Adipocyte (in vitro differentiated cells): Measurements from ENCODE around the gene S100A7A.

Experiments used
- DNase-seq: peaks from one replicate; pipeline ENCODE4 v3.0.0-alpha.2; 2015; ENCODE audit warnings: low read depth
- H3K27me3 ChIP-seq: replicated peaks from 2 replicates; pipeline ENCODE4 v1.7.0; 2013; ENCODE audit warnings: mild to moderate bottlenecking, low read length, moderate library complexity; ENCODE audit not compliant: control insufficient read depth, insufficient read depth
- H3K36me3 ChIP-seq: 2 replicates; pipeline ENCODE4 v1.7.0; 2013; ENCODE audit warnings: low read length, mild to moderate bottlenecking, moderate library complexity; ENCODE audit not compliant: control insufficient read depth, insufficient read depth, severe bottlenecking
- H3K4me1 ChIP-seq: 2 replicates; pipeline ENCODE4 v1.7.0; 2013; ENCODE audit warnings: mild to moderate bottlenecking, low read length, moderate library complexity; ENCODE audit not compliant: control insufficient read depth, insufficient read depth
- H3K4me3 ChIP-seq: 2 replicates; pipeline ENCODE4 v1.7.0; 2013; ENCODE audit warnings: mild to moderate bottlenecking, low read length, moderate library complexity
- H3K9ac ChIP-seq: 2 replicates; pipeline ENCODE4 v1.7.0; 2013; ENCODE audit warnings: mild to moderate bottlenecking, low read length, moderate library complexity
- H3K9me3 ChIP-seq: 2 replicates; pipeline ENCODE4 v1.7.0; 2013; ENCODE audit warnings: mild to moderate bottlenecking, low read length, moderate library complexity; ENCODE audit not compliant: control insufficient read depth

Gene S100A7A

DNA sequence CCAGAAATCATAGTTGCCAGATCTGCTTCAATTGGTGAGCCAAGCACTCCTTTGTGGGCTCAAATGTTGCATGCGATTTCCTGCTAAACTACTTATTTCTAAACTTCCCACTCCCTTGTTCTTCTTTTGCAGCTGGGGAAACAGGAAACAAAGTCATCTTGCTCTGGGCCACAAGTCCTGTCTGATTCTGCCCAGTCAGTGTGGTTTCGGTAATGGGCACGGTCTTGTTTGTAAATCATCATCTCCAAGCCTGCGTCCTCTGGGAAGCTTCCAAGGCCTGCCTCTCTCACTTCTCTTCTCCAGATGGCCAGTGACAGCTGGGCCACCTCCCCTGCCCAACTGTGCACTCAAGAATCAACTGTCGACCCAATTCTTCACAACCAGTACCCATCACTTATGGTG, 29.8 kb upstream of the S100A7A start:
- H3K4me1 ChIP-seq = peaks cover 4% of the 10 kb centered on the region
- no peak overlapping the region for H3K4me3 ChIP-seq
- peaks cover 45% of the 10 kb centered on the region for H3K27me3 ChIP-seq
- H3K9ac ChIP-seq = no peak overlapping the region
- no peaks in the 10 kb centered on the region for H3K36me3 ChIP-seq
- no peak for DNase-seq
- H3K9me3 ChIP-seq = peaks cover 19% of the 10 kb centered on the region

DNA sequence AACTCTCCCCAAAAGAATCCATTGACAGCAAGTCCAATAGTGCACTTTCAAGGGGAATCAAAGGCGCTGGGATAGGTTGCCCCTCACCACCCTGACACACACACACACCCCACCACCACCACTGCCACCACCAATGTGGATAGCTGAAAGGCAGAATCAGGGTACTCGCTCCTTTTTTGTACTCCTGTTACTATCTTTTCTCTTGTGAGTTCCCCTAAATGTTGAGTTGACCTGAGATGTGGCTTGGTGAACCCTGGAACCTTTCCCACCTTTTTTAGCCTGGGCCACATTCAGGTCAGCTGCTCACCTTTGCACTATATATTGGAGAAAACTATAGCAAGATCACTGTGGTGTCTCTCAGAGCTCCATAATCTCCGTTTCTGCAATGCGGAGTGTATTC, 29.3 kb upstream of the S100A7A start:
- peaks cover 4% of the 10 kb centered on the region for H3K4me1 ChIP-seq
- H3K27me3 ChIP-seq = peaks cover 50% of the 10 kb centered on the region
- H3K36me3 ChIP-seq = no peaks in the 10 kb centered on the region
- no peak overlapping the region for H3K4me3 ChIP-seq
- peaks cover 14% of the 10 kb centered on the region for H3K9me3 ChIP-seq
- no peak overlapping the region for H3K9ac ChIP-seq
- DNase-seq = no peak

DNA sequence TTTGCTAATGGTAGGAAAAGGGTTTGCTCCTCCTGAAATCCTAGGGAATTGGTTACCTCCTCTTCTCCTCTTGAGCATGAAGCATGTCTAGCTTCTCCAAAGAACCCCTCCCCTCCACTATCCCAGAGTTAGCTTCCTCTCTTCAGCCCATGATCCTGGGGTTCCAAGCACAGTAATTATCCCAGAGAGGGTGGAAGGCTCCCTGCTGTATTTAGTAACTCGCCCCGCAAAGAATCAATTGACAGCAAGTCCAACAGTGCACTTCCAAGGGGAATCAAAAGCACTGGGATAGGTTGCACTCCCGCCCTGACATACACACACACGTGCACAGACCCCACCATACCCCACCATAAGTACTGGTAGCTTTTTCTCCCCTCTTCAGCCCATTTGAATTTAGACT, 28.5 kb upstream of the S100A7A start:
- Histone ChIP-seq H3K9me3 (peaks cover 6% of the 10 kb centered on the region), H3K9ac (no peak overlapping the region), H3K36me3 (no peaks in the 10 kb centered on the region), H3K4me3 (no peak overlapping the region), H3K4me1 (peaks cover 4% of the 10 kb centered on the region), H3K27me3 (peaks cover 55% of the 10 kb centered on the region)
- no peak for DNase-seq

DNA sequence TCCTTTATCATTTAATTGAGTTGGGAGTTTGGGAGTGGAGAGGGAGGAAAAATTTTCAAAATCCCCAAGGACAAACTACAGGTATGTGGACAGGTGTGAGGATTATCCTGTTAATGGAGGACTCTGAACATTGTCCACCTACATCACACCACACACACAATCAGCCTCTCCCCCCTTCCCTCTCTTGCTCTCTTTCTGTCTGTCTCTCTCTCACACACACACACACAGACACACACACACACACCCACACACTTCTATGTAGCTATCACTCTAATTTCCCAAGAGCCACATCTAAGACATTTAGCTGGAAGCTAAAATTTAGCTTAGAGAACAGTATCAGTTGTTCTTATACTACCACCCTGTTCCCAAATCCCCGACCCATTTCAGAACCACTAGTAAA, 26.9 kb upstream of the S100A7A start:
- Histone ChIP-seq H3K27me3 (peaks cover 53% of the 10 kb centered on the region), H3K9ac (no peak overlapping the region)
- DNase-seq = no peak

DNA sequence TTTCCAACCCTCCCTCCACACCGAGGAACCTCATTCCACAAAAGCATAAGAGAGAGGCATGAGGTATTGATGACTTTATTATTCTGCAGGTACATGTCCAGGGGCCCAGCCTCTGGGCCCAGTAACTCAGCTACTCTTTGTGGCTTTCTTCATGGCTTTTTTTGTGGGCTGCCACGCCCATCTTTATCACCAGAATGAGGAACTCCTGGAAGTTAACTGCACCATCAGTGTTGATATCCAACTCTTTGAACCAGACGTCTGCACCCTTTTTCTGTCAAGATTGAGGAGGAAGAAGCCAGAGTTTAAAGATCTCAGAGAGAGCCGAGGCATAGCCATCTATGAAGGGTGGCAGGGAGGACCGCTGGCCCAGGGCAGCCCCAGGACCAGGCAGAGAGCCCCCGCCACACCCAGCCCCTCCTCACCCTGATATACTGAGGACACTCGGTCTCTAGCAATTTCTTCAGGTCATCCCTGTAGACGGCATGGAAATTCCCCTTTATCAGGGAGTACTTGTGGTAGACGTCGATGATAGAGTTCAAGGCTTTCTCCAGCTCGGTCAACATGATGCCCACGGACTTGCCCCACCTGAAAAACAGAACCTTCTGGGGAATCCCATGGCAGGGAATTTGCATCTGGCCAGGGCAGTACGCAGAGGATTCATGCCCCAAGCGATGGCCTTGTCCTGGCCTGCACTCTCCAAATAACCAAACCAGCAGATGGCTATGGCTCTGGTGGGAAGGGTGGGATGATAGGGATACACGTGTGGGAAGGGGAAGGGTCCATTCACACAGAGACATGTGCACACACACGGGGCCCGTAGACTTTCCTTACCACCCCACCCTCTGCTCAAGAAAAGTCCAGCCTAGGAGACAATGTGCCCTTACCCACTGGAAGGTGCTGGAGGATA, 26.1 kb upstream of the S100A7A start:
- Histone ChIP-seq H3K4me3 (no peak overlapping the region), H3K9me3 (no peaks in the 10 kb centered on the region), H3K4me1 (peaks cover 4% of the 10 kb centered on the region), H3K9ac (no peak overlapping the region), H3K27me3 (peaks cover 61% of the 10 kb centered on the region), H3K36me3 (no peaks in the 10 kb centered on the region)
- DNase-seq = no peak

More for the DNA sequence above, 26.9 kb upstream of the S100A7A start:
- Histone ChIP-seq H3K4me3 (no peak overlapping the region), H3K9me3 (no peaks in the 10 kb centered on the region), H3K36me3 (no peaks in the 10 kb centered on the region), H3K4me1 (peaks cover 4% of the 10 kb centered on the region)

GRCh38 chr1:153390938-153391710, 25.2 kb upstream of the S100A7A start, which contains the start of gene S100A8:
S100A8 (minus strand) TSS chr1:153391073; CDS start chr1:153390535, 538 bp downstream.
- Histone ChIP-seq H3K9ac (no peak within 1 kb of the TSS), H3K4me3 (no peak within 1 kb of the TSS), H3K36me3 (no peaks in the 10 kb centered on the region), H3K4me1 (peaks cover 4% of the 10 kb centered on the region), H3K9me3 (no peaks in the 10 kb centered on the region), H3K27me3 (peaks cover 67% of the 10 kb centered on the region)
- DNase-seq = no peak

DNA sequence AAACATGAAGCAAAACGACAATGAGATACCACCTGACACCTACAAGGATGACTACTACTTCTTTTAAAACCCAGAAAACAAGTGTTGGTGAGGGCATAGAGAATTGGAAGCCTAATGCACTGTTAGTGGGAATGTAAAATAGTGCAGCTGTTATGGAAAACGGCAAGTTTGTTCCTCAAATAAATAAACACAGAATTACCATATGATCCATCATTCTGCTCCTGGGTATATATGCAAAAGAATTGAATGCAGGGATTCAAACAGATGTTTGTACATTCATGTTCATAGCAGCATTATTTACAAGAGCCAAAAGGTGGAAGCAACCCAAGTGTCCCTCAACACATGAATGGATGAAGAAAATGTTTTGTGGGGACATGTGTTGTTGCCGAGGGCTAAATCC, 24.1 kb upstream of the S100A7A start:
- DNase-seq = no peak
- Histone ChIP-seq H3K36me3 (no peaks in the 10 kb centered on the region), H3K4me1 (peaks cover 4% of the 10 kb centered on the region), H3K9me3 (no peaks in the 10 kb centered on the region), H3K27me3 (peaks cover 73% of the 10 kb centered on the region), H3K9ac (no peak overlapping the region), H3K4me3 (no peak overlapping the region)

DNA sequence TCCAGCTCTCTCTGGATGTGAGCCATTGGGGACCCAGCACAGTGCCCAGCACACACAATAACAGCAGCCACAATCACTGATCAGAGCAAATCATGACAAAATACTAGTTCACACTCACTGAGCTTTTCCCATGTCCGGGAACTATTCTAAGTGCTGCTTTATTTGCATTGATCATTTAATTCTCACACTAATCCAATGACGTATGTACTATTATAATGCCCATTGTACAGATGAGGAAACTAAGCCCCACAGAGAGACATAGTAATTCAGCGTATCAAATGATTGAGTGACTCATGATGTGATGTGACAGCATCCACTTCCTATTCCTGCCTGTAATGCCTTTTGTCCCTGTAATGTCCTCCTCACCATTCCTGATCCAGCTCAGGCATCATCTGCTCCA, 23.5 kb upstream of the S100A7A start:
- no peaks in the 10 kb centered on the region for H3K9me3 ChIP-seq
- no peak overlapping the region for H3K4me3 ChIP-seq
- H3K9ac ChIP-seq = no peak overlapping the region
- no peaks in the 10 kb centered on the region for H3K36me3 ChIP-seq
- peaks cover 4% of the 10 kb centered on the region for H3K4me1 ChIP-seq
- DNase-seq = no peak
- peaks cover 76% of the 10 kb centered on the region for H3K27me3 ChIP-seq

GRCh38 chr1:153393926-153394325, 22.4 kb upstream of the S100A7A start:
- no peak for DNase-seq
- no peaks in the 10 kb centered on the region for H3K9me3 ChIP-seq
- no peak overlapping the region for H3K9ac ChIP-seq
- H3K4me3 ChIP-seq = no peak overlapping the region
- H3K36me3 ChIP-seq = no peaks in the 10 kb centered on the region
- peaks cover 78% of the 10 kb centered on the region for H3K27me3 ChIP-seq
- H3K4me1 ChIP-seq = peaks cover 4% of the 10 kb centered on the region

DNA sequence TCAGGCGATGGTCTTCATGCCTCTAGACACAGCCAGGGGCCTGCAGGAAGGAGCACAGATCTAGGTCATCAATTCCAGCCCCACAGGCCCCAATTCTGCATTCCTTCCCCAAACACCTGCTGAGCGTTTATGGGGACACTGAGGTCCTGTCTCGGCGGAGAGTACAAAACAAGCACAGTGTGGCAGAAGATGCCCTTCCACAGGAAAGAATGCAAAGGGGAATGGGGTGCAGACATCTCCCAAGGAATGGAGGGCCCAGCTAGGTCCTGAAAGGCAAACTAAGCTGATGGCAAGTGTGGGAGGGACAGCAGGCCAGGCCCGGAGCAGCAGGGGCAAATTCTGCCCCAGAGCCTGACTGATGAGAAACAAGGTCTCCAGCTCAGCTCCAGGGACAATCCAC, 21.9 kb upstream of the S100A7A start:
- DNase-seq = no peak
- no peak overlapping the region for H3K9ac ChIP-seq
- no peaks in the 10 kb centered on the region for H3K36me3 ChIP-seq
- H3K27me3 ChIP-seq = peaks cover 80% of the 10 kb centered on the region
- peaks cover 4% of the 10 kb centered on the region for H3K4me1 ChIP-seq
- no peak overlapping the region for H3K4me3 ChIP-seq
- no peaks in the 10 kb centered on the region for H3K9me3 ChIP-seq

GRCh38 chr1:153395136-153395685, 21.1 kb upstream of the S100A7A start:
- no peak overlapping the region for H3K9ac ChIP-seq
- peaks cover 4% of the 10 kb centered on the region for H3K4me1 ChIP-seq
- H3K27me3 ChIP-seq = peaks cover 73% of the 10 kb centered on the region
- H3K9me3 ChIP-seq = no peaks in the 10 kb centered on the region
- H3K36me3 ChIP-seq = no peaks in the 10 kb centered on the region
- H3K4me3 ChIP-seq = no peak overlapping the region
- no peak for DNase-seq
